Endothelial cell of umbilical vein (primary cell): ENCODE measurements around the gene JCAD. TPM values are rescaled to one million over a fixed set of nuclear protein-coding genes. Genes with fewer than 3 reads are reported as not detected.

Source experiments
- BruUV-seq: library from RNA; stranded (reverse); fragments of 400-500 nt; replicated peaks from 2 replicates; lab custom pipeline; 2021; lab: Mats Ljungman, UMichigan
- CTCF ChIA-PET: fragments of 300-600, 350-600 bp; sonication (Branson Sonifier 250); formaldehyde crosslinking; loops from one replicate; lab custom pipeline; 2021; ENCODE audit warnings: antibody characterized with exemption, inconsistent platforms; lab: Charles Lee
- POLR2A ChIA-PET: fragments of 300-600, 350-600 bp; sonication (Branson Sonifier 250); formaldehyde crosslinking; loops from one replicate; lab custom pipeline; 2021; ENCODE audit warnings: antibody characterized with exemption, inconsistent platforms; lab: Charles Lee
- DNase-seq: peaks from one replicate; pipeline ENCODE4 v3.0.0-alpha.2; 2011; ENCODE audit warnings: low read depth, low spot score
- FAIRE-seq: peaks from 2 replicates; lab custom pipeline; 2011; peaks lifted over from hg19 to GRCh38; lab: Jason Lieb, UNC
- H2AFZ ChIP-seq: 2 replicates; pipeline ENCODE4 v1.6.0; 2012; ENCODE audit warnings: low read depth, low read length, control low read depth, inconsistent platforms
- H3K27ac ChIP-seq: 2 replicates; pipeline ENCODE4 v1.5.1; 2011; ENCODE audit warnings: low read depth, mild to moderate bottlenecking, control low read depth, low read length, moderate library complexity; ENCODE audit not compliant: insufficient read depth
- H3K27me3 ChIP-seq, 2 experiments: 2 replicates each; pipeline versions ENCODE4 v1.6.0 to v1.6.1; 2011; ENCODE audit warnings: low read length in 2 of 2, mixed read lengths in 1 of 2; ENCODE audit not compliant: control insufficient read depth in 2 of 2, insufficient read depth in 2 of 2
- H3K36me3 ChIP-seq, 2 experiments: 2 replicates in 1 of 2; 3 replicates in 1 of 2; pipeline ENCODE4 v1.5.1; 2011; ENCODE audit warnings: low read length in 2 of 2, mild to moderate bottlenecking in 1 of 2, moderate library complexity in 1 of 2; ENCODE audit not compliant: control insufficient read depth in 2 of 2, insufficient read depth in 2 of 2; ENCODE audit errors: extremely low read depth in 1 of 2
- H3K4me1 ChIP-seq: 3 replicates; pipeline ENCODE4 v1.5.1; 2011; ENCODE audit warnings: mild to moderate bottlenecking, low read length; ENCODE audit not compliant: control insufficient read depth, insufficient read depth; ENCODE audit errors: extremely low read depth
- H3K4me2 ChIP-seq: 2 replicates; pipeline ENCODE4 v1.6.1; 2011; ENCODE audit warnings: low read length, control low read depth, mixed read lengths; ENCODE audit not compliant: insufficient read depth
- H3K4me3 ChIP-seq, 3 experiments: fragments of 200-600 bp in 1 of 3; sonication (generic), shearing (Covaris generic) in 1 of 3; replicated peaks in 1 of 3; 2 replicates each; pipeline ENCODE4 v1.5.1; 2011 to 2016; ENCODE audit warnings: control low read depth in 3 of 3, low read length in 3 of 3, mild to moderate bottlenecking in 2 of 3, inconsistent platforms in 1 of 3, low read depth in 1 of 3, moderate library complexity in 1 of 3; ENCODE audit not compliant: insufficient read depth in 1 of 3
- H3K79me2 ChIP-seq: 2 replicates; pipeline ENCODE4 v1.6.0; 2012; ENCODE audit warnings: low read length, inconsistent platforms; ENCODE audit not compliant: control insufficient read depth, insufficient read depth
- H3K9ac ChIP-seq: replicated peaks from 2 replicates; pipeline ENCODE3; 2011; ENCODE audit warnings: low read length, control low read depth; ENCODE audit not compliant: insufficient read depth; ENCODE audit errors: extremely low read depth
- H3K9me1 ChIP-seq: replicated peaks from 3 replicates; pipeline ENCODE4 v1.6.0; 2011; ENCODE audit warnings: mild to moderate bottlenecking, low read length; ENCODE audit not compliant: control insufficient read depth, insufficient read depth; ENCODE audit errors: extremely low read depth
- H3K9me3 ChIP-seq: replicated peaks from 2 replicates; pipeline ENCODE4 v1.5.1; 2012; ENCODE audit warnings: low read length, inconsistent platforms; ENCODE audit not compliant: control insufficient read depth, insufficient read depth
- H4K20me1 ChIP-seq: replicated peaks from 2 replicates; pipeline ENCODE3; 2011; ENCODE audit warnings: mild to moderate bottlenecking, low read length; ENCODE audit not compliant: control insufficient read depth, insufficient read depth; ENCODE audit errors: extremely low read depth
- EZH2 ChIP-seq: IDR thresholded peaks from 2 replicates; pipeline ENCODE4 v1.6.1; 2012; ENCODE audit warnings: borderline replicate concordance, low read depth, mild to moderate bottlenecking, moderate library complexity, low read length, inconsistent platforms; ENCODE audit not compliant: severe bottlenecking
- FOS ChIP-seq: IDR thresholded peaks from 2 replicates; pipeline ENCODE4 v1.6.1; 2011; ENCODE audit warnings: mild to moderate bottlenecking, low read length, moderate library complexity, borderline replicate concordance; ENCODE audit not compliant: insufficient read depth
- GATA2 ChIP-seq: IDR thresholded peaks from 2 replicates; pipeline ENCODE4 v1.7.0; 2011; ENCODE audit warnings: low read depth, mild to moderate bottlenecking, moderate library complexity, mixed read lengths, low read length; ENCODE audit not compliant: insufficient read length, insufficient read depth
- MYC ChIP-seq: IDR thresholded peaks from one replicate; pipeline ENCODE4 v1.6.1; 2011; ENCODE audit warnings: mild to moderate bottlenecking, low read depth, low read length
- POLR2A ChIP-seq: IDR thresholded peaks from 2 replicates; pipeline ENCODE4 v1.6.1; 2012; ENCODE audit warnings: low read depth, mild to moderate bottlenecking, control low read depth, low read length
- dilution Hi-C: fragments of 300-500 bp; cut with MboI; formaldehyde crosslinking; loops from one replicate; pipeline ENCODE4 v1.15.0; 2019; ENCODE audit warnings: low sequenced_read_pairs; ENCODE audit not compliant: extremely low pct_ligation_motif_present
- intact Hi-C: fragments of 100-400 bp; cut with micrococcal nuclease; formaldehyde crosslinking; loops from one replicate; pipeline ENCODE4 v1.10.0; 2022
- polyA plus RNA-seq, 4 experiments: library from polyadenylated mRNA; depleted of rRNA in 3 of 4; stranded (reverse) in 3 of 4; unstranded in 1 of 4; fragments of >200 nt; gene quantifications; 2 replicates each; pipeline versions ENCODE4 v1.2.1 to v1.2.3, GENCODE V29; 2011 to 2012; ENCODE audit warnings: missing spikeins in 1 of 4
- total RNA-seq: library from RNA; stranded (reverse); gene quantifications from 2 replicates; pipeline ENCODE4 v1.2.3, GENCODE V29; 2021
- TF ChIP-seq, protein P1 (sequence below): IDR thresholded peaks from 2 replicates; pipeline ENCODE4 v1.6.1; 2011; ENCODE audit not compliant: insufficient read depth, insufficient read length
- TF ChIP-seq, protein P2 (sequence below), 2 donors: IDR thresholded peaks; 1 replicate in 1 of 2; 2 replicates in 1 of 2; pipeline ENCODE4 v1.5.1; 2011; ENCODE audit warnings: low read length in 2 of 2, mild to moderate bottlenecking in 2 of 2, moderate library complexity in 2 of 2, control low read depth in 1 of 2, inconsistent platforms in 1 of 2, low read depth in 1 of 2; ENCODE audit not compliant: insufficient read depth in 1 of 2; ENCODE audit errors: extremely low read depth in 1 of 2

The JCAD gene
- total and polyA plus RNA-seq, 2 donors (not counting 3 experiments of a cell fraction or from before 2014, with no cell fraction given): 17.5 to 76.3 TPM

DNA sequence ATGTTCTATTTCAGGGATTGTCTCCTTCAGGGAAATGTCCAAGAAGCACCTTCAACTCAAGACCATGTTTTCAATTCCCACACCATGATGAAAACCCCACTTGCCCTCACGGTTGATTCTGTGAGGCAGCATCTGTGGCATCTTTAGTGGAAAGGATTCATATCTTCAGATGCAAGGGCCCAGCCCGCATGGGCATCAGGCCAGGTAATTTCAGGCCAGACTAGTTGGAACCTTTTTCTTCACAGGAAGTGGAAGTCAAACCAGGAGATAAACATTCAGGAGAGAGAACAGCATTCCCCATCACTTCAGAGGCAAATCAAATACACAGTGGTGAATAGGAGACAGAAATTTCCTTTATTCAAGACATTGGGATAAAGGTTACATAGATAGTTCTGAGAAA lies 88.8 kb downstream of the JCAD start:
- no peak overlapping the region for H2AFZ ChIP-seq
- TF ChIP-seq, protein P1, sequence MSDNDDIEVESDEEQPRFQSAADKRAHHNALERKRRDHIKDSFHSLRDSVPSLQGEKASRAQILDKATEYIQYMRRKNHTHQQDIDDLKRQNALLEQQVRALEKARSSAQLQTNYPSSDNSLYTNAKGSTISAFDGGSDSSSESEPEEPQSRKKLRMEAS: no peak
- TF ChIP-seq GATA2 (no peak), FOS (no peak), POLR2A (no peak), MYC (no peak)
- TF ChIP-seq, protein P2, sequence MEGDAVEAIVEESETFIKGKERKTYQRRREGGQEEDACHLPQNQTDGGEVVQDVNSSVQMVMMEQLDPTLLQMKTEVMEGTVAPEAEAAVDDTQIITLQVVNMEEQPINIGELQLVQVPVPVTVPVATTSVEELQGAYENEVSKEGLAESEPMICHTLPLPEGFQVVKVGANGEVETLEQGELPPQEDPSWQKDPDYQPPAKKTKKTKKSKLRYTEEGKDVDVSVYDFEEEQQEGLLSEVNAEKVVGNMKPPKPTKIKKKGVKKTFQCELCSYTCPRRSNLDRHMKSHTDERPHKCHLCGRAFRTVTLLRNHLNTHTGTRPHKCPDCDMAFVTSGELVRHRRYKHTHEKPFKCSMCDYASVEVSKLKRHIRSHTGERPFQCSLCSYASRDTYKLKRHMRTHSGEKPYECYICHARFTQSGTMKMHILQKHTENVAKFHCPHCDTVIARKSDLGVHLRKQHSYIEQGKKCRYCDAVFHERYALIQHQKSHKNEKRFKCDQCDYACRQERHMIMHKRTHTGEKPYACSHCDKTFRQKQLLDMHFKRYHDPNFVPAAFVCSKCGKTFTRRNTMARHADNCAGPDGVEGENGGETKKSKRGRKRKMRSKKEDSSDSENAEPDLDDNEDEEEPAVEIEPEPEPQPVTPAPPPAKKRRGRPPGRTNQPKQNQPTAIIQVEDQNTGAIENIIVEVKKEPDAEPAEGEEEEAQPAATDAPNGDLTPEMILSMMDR (IDR thresholded peaks at IDR 0.05; ENCODE audit: extremely low read depth in 1 of 2, insufficient read depth in 1 of 2, low read depth in 1 of 2, low read length in 2 of 2): no peak
- POLR2A ChIA-PET: no interaction called here
- intact Hi-C loops (no loop called here), dilution Hi-C loops (no loop called here)
- BruUV-seq: no TSS peak
- H3K27ac ChIP-seq: no peak overlapping the region
- no peak overlapping the region for H3K4me2 ChIP-seq
- CTCF ChIA-PET: no interaction called here
- no peaks in the 10 kb centered on the region for H3K79me2 ChIP-seq
- no peaks in the 10 kb centered on the region for H3K9me3 ChIP-seq
- no peaks in the 10 kb centered on the region for H3K9me1 ChIP-seq
- no peaks in the 10 kb centered on the region for H3K36me3 ChIP-seq
- no peak overlapping the region for H3K9ac ChIP-seq
- no peaks in the 10 kb centered on the region for H4K20me1 ChIP-seq
- H3K27me3 ChIP-seq: no peaks in the 10 kb centered on the region
- peaks cover 17% of the 10 kb centered on the region for H3K4me1 ChIP-seq
- no peak overlapping the region for H3K4me3 ChIP-seq
- DNase-seq: peak; percentile 34
- FAIRE-seq: peak; percentile 40

DNA sequence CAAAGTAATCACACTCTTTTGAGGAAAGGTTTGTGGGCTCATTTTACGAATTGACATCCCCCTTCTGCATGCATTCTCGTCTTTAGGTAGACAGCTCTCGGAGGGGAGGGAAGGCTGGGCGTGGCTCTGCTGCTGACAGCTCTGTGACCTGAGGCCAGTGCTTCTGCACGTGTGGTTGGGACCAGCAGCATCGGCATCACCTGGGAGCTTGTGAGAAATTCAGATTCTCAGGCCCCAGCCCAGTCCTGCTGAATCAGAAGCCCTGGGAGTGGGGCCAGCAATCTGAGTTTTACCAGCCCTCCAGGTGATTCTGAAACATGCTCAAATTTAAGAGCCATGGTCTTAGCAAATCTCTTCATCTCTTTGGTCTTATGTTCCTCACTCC lies 89.4 kb downstream of the JCAD start:
- intact Hi-C loops: no loop called here
- CTCF ChIA-PET: no interaction called here
- no TSS peak for BruUV-seq

More for the DNA sequence above, 89.4 kb downstream of the JCAD start:
- peaks cover 17% of the 10 kb centered on the region for H3K4me1 ChIP-seq
- H3K9ac ChIP-seq: no peak overlapping the region
- no peak for TF ChIP-seq EZH2
- no peaks in the 10 kb centered on the region for H3K9me1 ChIP-seq
- no peak overlapping the region for H2AFZ ChIP-seq
- POLR2A ChIA-PET: no interaction called here
- no peaks in the 10 kb centered on the region for H4K20me1 ChIP-seq
- H3K4me3 ChIP-seq: no peak overlapping the region
- dilution Hi-C loops: no loop called here
- no peaks in the 10 kb centered on the region for H3K36me3 ChIP-seq
- DNase-seq (no peak), FAIRE-seq (no peak)
- H3K4me2 ChIP-seq: no peak overlapping the region
- H3K27ac ChIP-seq: no peak overlapping the region
- H3K27me3 ChIP-seq: no peaks in the 10 kb centered on the region
- H3K9me3 ChIP-seq: no peaks in the 10 kb centered on the region
- H3K79me2 ChIP-seq: no peaks in the 10 kb centered on the region
